GM18907 (cell line): Measurements from ENCODE around the gene RIMOC1.
A peak's percentile ranks its signal among the peaks of the same experiment; 100 is the strongest.
"Not testable (repeated sequence)": the region's sequence is repeated elsewhere in the genome, so short reads cannot be mapped to it uniquely, and the experiment has no call there.

Source experiments
- ATAC-seq: cut with Tn5 transposase; IDR thresholded peaks from one replicate; pipeline ENCODE4 v1.9.1; 2021; ENCODE audit warnings: mild to moderate bottlenecking, moderate library complexity; ENCODE audit not compliant: unreplicated experiment

RIMOC1 gene

DNA sequence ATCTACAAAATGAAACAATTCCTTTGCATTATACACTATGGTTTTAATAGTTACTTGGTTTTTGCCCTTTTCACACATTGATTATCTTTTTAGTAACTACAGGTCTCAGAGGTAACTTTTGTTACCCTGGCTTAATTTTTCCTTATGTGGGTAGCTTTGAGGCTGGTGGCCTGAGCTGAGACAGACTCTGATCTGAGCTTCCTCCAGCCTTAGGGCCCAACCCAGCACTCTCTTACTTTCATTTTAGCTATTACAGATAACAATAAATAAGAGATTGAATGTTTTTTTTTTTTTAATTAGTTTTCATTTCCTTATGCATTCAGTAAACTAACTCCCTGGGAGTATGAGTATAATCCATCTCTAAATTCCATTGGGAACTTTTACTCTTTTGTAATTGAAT lies 18.9 kb upstream of the RIMOC1 start:
- ATAC-seq: peak; percentile 50

DNA sequence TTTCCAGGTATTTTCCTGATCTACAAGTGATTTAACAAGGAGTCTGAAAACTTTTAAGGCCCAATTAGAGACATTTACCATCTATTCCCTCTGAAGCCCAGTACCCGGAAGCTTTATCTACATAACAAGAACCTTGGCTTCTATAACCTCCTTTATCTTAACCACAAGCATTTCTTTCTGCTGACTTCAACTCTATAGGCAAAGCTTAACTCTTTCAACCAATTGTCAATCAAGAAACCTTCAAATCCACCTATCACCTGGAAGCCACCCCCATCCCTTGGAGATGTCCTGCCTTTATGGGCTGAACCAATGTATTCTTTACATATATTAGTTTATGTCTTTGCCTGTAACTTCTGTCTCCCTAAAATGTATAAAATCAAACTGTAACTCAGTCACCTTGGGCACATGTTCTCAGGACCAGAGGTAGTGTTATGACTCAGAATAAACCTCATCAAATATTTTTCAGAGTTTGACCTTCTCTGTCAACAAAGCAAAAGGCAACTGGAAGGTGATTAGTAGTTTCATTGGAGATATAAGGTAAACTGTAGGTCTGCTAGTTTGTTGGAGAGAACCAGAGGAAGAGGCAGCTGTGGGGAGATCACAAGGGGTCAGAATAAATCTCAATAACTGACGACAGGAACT lies 13.0 kb upstream of the RIMOC1 start:
- peak; percentile 76 for ATAC-seq

DNA sequence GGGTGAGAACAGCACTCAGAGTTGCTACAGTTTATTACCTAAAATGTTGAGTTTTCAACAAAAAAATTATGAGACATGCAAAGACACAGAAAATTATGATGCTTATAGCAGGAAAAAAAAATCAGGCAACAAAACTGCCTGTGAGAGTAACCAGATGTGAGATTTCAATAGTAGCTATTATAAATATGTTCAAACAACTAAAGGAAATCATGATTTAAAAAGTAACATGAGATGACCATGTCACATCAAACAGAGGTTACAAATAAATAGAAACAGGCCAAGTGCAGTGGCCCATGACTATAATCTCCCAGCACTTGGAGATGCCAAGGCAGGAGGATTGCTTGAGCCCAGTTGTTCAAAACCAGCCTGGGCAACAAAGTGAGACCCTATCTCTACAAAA lies 12.1 kb upstream of the RIMOC1 start:
- ATAC-seq: no peak

DNA sequence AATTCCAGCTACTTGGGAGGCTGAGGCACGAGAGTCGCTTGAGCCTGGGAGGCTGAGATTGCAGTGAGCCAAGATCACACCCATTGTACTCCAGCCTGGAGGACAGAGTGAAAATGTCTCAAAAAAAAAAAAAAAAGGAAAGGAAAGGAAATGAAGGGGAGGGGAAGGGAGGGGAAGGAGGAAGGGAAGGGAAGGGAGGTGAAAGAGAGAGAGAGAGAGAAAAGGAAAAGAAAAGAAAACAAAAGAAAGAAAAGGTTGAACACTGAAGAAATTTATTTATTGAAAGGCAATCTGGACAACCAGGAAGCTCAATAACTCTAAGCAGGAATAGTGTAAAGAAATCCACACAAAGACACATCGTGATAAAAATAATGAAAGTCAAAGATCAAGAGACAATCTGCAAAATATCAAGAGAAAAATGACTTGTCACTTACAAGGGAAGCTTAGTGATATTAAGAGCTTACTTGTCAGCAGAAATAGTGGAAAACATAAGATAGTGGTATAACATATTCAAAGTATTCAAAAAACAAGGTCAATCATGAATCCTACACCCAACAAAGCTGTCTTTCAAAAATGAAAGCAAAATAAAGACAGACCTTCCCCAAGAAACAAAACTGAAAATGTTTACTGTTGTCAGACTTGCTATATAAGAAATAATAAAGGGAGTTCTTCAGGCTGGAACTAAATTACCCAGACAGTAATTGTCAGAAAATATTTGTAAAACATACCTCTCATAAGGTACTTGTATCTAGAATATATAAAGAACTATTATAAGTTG lies 10.9 kb upstream of the RIMOC1 start:
- peak; percentile 54 for ATAC-seq

DNA sequence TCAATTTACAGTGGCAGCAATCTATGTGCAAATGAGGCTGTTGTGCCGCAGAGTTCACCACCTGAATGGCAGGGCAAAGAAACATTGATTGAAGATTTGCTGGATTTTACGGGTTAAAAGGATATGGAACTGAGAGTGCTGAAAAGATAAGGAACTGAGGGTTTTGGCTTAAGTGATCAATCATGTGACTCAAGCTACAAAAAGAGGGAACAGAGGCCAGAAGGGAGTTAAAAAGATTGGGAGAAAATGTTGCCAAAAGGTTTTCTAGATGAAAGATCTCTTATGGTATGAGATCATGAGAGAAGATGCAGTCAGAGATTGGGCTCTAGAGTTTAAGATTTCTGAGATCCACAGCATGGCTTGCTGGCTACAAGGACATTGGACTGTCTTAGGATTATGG lies 7.9 kb upstream of the RIMOC1 start:
- ATAC-seq: no peak

DNA sequence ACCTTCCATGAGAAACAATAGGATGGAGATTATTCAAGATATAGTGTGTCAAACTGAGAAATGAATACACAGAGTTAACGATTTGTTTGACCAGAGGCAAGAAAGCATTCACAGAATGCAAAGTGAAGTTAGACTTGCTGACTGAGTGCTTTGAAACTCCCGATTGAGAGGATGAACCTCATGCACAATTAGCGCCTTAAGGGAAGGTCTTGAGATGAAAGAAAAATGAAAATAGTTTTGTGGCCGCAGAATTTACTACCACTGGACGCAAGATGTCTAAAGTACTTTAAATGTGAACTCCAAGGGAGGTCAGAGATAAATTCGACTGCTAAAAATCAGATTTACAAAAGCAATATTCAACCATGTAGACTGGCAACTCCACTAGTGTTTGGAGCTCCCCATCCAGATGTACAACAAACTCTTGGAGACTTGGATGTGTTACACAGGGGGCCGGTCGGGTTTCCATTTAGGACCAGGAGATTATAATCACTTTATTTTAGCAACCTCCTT lies 707 bp upstream of the RIMOC1 start:
- no peak for ATAC-seq

DNA sequence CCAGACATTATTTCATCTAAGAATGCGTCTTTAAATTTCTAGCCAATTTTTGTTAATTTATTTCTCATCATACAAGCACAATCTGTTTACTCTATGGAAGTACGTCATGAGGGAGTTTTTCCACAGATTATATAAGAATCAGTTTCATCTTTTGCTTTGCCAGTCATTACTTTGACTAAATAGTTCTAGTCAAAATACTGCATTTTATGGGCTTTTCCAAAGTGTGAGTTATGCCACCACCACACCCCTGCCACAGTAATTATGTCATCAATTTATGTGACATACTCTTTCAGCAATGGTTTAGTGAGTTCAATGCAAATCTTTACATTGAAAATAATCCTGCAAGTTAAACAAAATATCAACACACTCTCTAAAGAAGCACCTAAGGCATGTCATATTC lies 2.0 kb downstream of the RIMOC1 start:
- ATAC-seq: no peak

DNA sequence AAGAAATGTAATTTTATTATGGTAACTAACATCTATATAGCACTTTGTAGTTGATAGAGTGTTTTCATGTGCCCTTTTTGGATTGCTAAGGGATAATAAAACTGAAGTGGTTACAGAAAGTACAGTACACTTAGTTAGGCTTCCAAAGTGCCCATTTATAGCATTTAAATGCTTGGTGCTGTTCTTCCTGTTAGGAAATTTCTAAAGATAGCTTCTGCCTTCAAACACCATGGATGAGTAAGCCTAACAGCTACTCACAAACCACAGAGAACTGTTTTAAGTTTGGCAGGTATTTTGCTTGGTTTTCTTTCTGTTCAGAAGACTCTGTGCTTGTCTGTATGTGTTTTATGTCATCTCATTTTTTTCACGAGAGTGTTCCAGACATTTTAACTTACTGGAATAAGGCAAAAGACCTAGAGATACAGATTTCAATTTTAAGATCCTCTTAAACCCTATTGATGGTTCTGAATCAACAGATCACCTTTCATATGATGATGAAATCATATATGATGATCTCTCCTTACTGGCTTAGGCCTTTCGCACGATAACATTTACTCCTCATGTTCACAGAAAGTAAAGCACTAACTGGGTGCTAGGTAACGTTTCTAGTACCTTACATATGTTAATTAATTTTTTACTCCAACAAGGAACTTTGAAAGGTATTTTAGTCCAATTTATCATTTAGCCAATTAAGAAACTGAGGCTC lies 4.4 kb downstream of the RIMOC1 start:
- no peak for ATAC-seq

DNA sequence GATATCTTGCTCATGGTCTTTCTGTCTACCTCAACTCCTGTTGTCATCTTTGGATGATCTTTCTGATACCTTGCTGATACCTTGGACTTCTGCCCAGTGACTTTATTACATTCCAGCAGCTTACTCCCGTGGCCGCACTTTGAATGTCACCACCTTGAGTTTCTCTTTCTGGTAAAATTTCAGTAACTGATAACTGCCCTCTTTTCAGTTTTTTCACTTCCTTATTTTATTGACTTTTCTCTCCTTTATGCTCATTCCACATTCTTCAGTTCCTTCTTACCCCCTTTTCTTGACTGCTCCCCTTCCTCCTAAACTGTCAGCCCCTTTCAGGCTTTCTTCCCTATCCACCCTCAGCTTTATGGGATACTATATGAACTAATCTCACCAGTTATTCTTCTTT lies 14.0 kb downstream of the RIMOC1 start:
- peak; percentile 54 for ATAC-seq

DNA sequence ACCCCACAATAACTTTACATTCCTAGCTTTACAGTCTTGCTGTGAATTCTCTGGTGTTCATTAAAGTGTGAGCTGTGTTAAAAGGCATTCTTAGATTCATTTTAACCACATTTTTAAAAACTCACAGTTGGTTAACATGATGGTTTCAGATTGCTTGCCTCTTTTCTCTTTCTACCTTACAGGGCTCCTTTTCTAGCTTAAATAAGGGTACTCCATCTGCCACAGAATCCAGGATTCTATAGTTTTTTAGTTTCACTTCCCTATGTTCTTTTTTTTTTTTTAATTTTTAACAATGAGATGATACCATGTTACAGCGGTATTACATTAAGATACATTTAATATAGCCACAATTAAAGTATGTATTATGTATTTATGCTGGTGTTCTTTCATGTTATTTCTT lies 17.0 kb downstream of the RIMOC1 start:
- no peak for ATAC-seq

DNA sequence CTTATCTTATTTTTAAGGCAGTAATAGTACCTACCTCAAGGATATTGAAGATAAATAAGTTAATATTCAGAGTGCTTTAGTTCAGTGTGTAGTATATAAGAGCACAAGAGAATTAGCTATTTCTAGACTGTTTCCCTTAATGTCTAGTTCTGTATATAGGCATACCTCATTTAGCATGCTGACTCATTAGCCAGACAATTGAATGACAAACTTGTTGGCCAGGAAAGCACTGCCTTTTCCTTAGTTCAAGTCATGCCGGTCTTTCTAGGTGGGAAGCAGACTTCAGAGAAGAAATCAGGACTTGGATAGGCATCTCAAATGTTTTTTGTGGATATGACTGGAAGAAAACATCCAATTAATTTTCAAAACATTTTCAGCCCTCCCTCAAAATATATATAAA lies 17.7 kb downstream of the RIMOC1 start:
- no peak for ATAC-seq

DNA sequence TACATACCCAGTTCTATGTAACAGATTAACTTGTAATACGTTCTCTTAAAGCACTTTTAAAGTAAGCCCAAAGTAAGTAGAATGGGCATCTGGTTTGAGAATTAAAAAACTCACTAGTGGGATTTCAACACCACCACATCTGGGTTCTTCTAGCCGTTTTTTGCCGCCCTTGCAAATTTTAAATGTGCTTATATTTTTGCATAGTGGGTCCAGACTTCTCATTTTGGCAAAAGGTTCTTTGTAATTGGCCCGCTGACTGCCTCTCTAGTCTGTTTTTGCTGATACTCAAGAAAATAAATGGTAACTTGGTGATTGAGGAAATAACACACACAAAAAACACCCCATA lies 20.4 kb downstream of the RIMOC1 start:
- ATAC-seq: no peak

DNA sequence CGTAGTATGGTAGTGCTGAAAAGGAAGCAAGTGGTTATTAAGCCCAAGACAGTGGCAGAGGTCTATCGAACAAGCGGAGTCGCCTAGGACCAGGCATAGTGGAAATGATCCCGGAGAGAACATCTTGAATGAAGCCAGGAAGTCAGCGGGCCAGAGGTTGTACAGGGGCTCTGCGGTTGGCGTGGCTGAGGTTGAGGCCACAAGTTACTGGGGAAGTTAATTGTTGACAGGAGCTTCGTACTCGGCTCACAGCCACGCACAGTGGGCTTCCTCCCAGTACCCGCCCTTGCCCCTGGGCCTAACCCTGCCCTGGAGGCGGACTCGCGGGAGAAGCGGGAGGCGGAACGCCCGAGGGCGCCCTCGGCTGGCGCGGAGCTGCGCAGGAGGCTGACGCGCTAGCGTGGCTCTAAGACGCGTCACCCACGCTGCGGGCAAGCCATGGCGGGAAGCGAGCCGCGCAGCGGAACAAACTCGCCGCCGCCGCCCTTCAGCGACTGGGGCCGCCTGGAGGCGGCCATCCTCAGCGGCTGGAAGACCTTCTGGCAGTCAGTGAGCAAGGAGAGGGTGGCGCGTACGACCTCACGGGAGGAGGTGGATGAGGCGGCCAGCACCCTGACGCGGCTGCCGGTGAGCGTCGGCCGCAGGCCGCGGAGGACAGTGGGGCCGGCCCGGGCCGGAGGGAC lies 20.9 kb downstream of the RIMOC1 start, which contains the start of gene FBXO4:
Gene FBXO4 (plus strand): TSS at position 410 of the 683 bp plus-strand sequence. CDS start 29 bp downstream, at position 439.
- peak; percentile 92 for ATAC-seq

DNA sequence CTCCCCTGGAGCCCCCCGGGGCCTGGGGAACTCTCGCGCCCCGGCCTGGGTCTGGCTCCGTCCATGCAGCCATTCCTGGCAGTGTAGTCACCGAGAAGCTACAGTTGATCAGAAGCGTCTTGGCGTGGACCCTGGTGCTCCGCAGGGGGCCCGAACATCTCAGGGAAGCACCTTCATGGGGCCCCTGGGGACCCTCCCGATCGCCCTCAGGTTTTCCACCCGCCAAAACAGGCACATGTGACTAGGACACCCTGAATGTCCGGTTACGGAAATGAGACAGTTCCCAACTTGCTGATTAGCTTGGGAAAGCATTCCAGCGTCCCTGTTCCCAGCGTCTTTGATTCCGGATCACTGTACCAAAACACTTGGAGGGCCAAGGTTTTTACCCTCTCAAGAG lies 21.4 kb downstream of the RIMOC1 start:
- ATAC-seq: peak; percentile 30

DNA sequence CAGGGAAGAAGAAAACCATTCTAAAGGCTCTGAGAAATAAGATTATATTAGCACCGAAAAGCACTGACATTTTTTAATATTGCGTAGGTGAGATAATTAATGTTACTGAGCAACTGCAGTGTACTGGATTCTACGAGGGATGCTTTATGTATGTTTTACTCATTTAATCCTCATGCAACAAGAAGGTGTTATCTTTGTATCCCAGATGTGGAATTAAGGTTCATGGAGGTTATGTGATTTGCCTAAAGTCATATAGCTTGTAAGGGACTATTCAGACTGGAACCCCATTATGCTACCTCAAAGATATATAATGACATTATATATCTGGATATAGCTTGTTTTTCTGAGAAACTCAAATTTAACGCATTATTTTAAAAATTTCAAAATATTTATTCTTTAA lies 23.5 kb downstream of the RIMOC1 start:
- ATAC-seq: no peak

DNA sequence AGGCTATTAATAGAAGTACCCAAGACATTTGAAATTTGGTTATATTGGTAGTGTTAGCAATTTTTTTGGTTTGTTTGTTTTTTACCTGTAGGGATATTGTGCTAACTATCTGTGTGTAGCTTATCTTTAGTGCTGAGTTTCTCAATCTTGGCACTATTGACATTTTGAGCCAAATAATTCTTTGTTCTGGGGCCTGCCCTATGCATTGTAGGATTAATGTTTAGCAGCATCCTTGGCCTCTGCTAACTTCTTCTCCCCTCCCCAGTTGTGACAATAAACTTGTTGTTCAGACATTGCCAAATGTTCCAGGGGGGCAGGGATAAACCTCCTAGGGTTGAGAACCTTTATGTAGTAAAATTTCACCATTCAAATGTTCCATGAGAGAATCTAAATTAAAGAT lies 24.9 kb downstream of the RIMOC1 start:
- no peak for ATAC-seq

DNA sequence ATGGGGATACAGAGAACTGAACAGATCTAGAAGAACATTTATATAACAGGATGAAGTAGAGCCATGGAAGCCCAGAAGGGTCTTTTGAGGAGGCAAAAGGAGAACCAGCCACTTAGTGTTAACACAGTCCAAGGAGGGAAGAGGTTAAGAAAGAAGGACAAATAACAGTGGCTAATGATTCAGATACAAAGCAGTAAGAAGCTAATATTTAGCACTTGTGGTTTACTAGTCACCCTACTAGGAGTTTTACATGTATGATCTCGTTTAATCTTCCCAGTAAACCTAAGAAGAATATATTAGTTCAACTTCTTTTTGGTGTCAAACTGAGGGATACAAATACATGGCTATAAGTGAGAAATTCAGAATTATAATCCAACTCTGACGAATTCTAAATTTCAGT lies 28.6 kb downstream of the RIMOC1 start:
- ATAC-seq: no peak

DNA sequence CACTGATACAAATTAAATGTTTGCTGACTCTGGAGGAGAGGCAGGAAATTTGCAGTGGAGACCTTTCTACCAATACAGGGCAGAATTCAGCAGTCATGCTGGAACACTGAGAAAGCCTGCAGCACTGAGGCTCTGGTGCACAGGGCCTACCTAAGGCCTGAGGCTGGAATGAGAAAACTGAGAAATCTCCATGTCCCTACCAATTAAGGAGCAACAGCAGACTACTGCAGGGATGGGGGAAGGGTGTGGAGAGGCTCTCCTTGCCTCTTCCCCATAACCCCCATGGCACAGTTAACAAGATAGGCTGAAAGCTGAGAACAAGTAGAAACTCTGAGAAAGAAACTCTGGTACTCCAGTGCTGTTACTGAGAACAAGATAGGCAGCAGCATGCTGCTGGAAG lies 31.4 kb downstream of the RIMOC1 start:
- ATAC-seq: no peak

DNA sequence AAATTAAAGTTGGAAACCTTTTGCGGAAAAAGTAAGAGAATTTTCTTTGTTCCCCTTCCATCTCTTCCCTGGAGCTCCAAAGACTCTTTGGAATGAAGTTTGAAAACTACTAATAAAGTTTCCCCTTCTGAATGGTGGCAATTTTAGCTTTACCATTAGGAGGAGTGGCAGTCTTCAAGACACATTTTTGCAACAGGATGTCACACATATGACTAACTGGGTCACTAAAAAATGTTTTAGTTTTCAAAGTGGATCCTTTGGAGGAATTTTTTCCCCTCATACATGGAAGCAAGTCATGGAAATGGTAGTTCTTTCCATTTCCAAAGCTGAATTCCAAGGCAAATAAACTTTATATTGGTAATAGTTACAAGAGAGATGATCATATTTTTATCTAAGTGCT lies 36.5 kb downstream of the RIMOC1 start:
- ATAC-seq: no peak

DNA sequence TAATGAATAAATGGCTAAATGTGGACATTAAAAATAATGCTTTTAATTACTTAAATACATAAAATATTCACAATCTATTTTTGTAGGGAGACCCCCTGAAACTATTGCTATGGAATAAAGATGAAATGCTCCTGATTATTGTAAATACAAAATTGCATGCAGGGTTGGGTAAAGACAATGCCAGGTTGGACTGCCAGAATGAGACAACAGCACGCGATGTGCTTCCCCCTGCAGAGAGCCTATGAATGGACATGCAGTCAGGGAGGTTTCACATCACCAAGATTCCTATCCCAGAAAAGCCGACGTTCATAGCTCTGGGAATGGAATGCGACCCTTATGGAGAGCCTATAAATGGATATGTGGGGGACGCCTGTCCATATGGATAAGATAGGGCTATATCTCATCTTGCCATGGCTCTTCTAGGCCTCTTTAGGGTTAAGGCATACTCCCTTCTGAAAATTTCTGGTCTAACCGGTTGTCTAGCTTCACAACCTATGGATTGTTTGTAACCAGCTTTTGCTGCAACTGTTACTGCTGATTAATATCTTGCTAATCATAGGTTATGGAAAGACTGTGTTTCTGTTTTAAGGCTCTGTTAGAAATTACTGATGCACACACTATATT lies 41.3 kb downstream of the RIMOC1 start:
- ATAC-seq: not testable (repeated sequence)

DNA sequence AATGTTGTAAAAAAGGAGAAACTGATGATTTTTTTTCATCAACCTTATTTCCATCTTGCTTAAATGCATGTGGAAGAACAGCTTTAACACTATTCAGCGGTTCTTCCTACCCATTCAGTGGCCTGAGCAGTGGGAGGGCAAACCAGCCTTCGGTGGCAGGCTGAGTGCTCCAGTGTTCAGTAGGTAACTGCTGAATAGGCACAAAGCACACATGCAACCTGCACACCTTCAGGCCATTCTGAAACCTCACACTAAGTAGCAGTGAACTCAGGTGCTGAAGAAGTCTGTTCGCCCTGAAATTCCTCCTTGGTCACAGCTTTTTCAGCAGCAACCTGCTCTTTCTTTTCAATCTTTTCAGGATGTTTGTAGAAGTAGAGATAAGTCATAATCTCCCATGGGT lies 47.1 kb downstream of the RIMOC1 start:
- ATAC-seq: no peak
